ENCODE results near the gene B4GALNT2.

B4GALNT2 gene

DNA sequence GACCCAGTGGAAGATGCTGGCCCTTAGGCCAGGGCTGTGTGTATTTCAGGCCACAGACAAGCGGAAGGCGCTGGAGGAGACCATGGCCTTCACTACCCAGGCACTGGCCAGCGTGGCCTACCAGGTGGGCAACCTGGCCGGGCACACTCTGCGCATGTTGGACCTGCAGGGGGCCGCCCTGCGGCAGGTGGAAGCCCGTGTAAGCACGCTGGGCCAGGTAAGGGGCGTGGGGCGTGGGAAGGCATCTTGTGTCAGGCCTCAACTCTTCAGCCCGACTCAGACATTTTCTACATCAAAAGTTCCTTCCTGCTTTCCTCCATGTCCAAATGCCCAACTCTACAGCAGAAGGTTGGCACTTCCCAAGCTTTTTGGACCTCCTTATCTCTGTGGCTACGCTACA, 83.9 kb downstream of the B4GALNT2 start:
- DNase-seq: no peak

DNA sequence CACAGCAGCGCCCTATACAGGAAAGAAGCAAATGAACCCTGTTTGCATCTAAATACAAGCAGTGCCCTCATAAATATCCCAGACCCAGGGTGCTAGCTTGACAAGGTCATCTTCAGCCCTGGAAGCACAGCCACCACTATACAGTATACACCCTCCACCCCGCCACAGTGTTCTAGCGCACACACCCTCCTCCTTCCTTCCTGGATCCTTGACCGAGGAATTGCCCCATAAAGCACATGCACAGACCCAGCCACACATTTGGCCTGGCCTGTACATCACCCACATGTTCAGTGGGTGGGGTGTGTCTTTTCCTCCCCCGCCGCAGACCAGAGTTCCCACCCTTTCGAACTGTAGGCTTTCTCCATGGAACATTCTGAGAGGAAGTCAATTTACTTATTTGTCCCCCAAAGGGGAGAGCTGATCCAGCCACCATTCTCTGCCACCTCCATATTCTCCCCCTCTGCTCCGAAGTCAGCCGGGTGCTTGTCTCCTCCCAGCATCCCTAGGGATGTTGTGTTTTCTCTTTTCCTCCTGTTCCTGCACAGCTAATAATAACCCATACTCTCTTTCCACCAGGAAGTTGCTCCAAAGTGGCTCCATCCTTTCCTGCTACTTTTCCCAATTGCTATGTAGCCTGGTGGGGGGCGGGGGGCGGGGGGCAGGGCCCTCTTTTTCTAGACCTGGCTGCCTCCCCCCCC, 84.5 kb downstream of the B4GALNT2 start:
- DNase-seq: peak; percentile 30

DNA sequence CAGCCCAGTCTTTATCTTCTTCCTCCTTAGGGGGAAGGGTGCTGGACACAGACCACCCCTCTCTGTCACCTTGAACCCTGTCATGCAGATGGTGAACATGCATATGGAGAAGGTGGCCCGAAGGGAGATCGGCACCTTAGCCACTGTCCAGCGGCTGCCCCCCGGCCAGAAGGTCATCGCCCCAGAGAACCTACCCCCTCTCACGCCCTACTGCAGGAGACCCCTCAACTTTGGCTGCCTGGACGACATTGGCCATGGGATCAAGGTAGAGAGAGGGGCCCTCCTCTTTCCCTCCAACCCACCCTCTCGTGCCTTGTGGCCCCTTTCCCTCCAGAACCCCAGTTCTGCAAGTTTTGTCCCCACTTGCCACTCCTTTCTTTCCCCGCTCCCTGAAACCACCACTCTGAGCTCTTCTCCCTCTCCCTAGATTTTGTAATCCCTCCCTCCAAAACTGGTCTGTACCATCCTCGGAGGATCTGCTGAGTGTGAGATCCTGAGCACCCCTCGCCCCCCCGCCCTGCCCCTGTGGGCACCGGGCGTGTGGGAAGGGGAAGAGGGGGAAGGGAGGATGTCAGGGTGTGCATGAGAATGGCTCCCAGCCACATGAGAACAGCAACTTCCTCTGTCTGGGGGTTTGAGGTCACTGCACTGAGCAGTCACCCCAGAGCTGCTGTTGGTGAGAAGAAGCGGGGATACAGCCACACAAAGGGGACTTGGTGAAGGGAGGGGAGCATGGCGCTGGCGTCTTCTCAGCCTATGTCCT, 85.3 kb downstream of the B4GALNT2 start:
- DNase-seq: peak; percentile 87

DNA sequence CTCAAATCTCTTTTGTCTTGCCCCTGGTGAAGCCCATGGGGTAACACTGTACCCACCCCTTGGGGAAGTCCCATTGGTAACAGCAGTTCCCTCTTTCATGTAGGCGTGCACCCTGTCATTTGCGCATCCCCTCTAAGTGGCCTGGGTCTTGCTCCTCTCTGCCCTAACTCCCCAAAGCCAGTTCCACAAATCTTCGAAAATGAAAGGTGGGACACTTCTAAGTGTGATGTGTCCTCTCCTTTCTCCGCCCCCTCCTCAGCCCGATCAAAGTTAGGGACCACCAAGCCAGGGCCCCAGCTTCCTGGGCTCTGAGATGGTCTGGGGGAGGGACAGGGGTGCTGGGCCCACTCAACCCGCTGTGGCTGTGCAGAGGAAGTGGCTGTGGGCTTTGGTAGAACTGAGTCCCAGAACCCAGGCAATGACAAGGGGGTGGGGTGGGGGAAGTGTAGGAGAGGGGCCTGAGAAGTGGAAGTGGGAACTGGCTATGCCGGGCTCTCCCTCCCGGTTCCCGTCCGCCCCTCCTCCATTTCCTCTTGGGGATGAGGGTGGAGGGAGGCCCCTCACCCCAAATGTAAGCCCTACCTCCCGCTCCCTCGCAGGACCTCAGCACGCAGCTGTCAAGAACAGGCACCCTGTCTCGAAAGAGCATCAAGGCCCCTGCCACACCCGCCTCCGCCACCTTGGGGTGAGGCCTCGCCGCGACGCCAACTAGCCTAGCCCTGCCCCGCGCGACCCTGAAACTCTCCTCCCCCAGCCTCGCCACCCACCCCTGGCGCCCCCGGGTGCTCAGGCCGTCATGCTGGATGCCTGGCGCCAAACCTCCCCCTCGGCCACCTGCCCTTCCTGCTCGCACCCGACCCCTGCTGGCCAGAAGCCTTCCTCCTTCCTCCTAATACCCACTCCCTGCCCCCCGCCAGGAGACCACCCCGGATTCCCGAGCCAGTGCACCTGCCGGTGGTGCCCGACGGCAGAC, 86.7 kb downstream of the B4GALNT2 start:
- peak; percentile 81 for DNase-seq

DNA sequence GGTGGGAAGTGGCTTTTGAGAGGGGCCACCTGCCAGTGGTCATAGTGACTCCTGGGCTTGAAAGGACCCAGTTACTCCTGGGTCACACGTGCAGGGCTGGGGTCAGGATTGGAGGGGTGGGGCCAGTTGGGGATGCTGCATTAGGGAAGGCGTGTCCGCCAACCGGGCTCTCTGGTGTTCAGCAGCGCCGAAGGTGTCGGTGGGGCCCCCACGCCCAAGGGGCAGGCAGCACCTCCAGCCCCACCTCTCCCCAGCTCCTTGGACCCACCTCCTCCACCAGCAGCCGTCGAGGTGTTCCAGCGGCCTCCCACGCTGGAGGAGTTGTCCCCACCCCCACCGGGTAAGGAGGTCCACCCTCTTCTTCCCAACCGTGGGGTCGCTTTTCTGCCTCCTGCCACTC, 87.4 kb downstream of the B4GALNT2 start:
- no peak for DNase-seq

DNA sequence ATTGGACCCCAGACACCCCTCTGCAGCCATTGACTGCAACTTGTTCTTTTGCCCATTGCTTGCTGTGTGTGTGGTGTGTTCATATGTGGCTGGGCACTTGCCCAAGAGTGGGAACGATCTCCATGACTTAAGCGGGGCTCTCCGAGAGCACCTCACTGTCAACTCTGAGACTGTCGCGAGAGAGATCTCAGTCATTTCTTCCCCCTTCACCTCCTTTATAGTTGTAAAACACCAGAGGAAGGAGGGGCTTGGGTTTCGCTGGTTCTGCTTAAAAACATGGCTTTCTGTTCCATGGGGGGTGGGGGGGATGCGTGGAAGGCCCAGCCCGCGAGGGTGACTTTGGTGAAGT, 90.6 kb downstream of the B4GALNT2 start:
- no peak for DNase-seq

DNA sequence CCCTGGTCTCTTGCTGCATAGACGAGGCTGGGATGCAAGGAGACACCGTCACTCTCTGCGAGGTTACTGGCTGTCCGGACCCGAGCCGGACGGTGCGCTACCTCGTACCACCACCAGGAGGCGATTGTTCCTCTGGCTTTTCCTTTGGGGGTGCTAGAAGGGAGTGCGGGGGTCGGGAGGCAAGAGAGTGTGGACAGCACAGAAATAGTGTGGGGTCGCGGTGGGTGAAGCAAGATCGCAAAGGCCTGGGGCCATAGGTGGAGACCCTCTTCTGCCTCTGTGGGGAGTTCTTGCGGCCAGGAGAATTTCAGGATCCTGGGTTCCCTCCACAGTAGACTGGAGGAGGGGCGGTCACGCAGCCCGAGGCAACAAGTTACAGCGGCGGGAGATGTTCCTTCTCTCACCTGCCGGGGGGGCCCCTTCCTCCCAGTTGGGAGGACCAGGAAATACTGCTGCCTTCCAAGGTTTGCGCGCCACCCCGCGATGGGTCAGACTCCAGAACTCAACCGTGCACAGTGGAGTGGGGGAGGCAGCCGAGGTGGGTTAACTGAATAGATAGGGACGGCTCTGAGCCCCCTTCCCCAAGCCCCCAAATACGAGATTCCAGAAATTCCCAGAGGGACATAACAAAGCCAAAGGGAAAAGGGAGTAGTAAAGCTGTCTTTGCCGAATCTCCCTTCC, 91.1 kb downstream of the B4GALNT2 start:
- peak; percentile 75 for DNase-seq

DNA sequence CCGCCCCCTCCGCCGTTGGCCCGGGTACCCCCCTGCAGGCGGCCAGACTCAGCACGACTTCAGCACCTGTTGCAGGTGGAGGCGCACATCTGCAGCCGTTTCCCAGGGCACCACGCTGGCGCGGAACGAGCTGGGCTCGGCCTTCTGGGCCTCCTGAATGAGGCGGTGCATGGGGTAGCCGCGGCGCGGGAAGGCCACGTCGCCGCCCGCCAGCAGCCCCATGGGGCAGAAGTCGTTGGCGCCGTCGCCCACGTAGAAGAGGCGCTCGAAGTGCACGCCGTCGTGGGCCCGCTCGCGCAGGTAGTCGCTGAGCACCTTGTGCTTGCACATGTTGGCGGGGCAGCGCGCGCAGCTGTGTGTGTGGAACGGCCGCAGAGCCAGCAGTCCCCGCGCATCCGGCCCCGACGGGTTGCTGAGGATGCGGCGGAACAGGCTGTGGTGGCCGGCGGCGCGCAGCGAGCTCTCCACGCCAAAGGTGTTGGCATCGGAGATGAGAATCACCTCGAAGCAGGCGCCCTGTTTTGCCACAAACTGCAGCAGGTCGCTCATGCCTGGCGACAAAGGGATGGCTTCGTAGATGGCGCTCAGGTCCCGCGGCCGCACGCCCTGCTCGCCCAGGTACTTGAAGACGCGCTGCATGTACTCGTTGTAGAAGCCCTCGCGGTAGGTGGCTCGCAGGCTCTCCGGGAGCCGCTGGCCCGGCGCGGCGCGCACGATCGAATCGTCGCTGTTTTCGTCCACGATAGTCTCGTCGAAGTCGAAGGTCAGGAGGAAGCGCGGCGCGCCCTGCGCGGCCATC, 91.8 kb downstream of the B4GALNT2 start:
- peak; percentile 60 for DNase-seq

DNA sequence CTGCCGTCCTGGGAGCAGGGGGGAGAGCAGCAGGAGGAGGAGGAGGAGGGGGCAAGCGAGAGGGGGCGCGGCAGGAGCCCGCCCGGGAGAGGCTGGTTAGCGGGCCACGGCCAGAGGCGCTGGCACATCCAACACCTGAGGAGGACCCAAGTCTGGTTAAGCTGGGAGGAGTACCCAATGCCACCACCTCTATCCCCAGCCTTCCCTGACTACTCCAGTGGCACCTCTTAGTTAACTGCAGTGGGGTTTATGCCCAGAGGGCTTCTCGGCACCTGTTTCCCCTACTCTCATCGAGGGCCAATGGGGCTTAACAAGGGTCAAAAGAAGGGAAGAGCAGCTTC, 92.4 kb downstream of the B4GALNT2 start:
- DNase-seq: no peak

DNA sequence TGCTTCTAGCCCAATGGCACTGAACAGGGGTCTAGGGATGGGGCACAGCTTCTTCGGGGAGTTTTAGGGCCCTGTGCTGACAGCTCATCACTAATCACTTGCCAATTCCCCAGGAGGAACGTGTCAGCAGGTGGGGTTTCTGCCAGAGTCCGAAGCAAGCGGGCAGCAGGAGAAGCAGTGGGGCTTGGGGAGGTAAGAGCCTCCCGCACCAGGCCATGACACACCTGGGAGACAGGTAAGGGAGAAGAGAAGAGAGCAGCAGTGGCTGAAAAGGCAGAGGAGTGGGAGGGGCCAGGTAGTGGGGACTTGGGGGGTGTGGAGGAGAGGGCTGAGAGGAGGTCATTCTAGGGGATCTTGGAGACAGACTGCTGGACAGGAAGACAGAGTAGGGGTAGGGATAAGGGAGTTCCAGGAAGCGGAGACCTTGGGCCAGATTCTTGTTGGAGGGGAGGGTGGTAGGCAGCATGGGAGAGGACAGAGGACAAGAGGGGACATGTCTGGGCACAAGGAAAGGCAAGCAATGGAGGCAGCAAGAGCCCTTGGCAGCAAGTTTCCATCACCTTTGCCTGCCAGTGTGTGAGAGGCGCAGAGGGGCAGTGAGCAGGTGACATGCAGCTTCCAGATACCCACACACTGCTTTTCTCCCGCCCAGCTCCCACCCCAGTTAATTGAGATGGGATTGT, 93.1 kb downstream of the B4GALNT2 start:
- DNase-seq: no peak

Measured in CD4-positive, alpha-beta T cell treated with Interleukin-17A for 1 hour (primary cell).